IPS-18a (cell line): ENCODE data around the gene L1CAM.

Experiments used
- H3K27ac ChIP-seq: one replicate; pipeline ENCODE4 v1.5.1; 2013; ENCODE audit warnings: low read length
- H3K27me3 ChIP-seq: one replicate; pipeline ENCODE4 v1.6.1; 2013; ENCODE audit warnings: mild to moderate bottlenecking, low read length; ENCODE audit not compliant: control insufficient read depth, insufficient read depth
- H3K36me3 ChIP-seq: one replicate; pipeline ENCODE4 v1.6.1; 2013; ENCODE audit warnings: low read depth, low read length; ENCODE audit not compliant: control insufficient read depth
- H3K4me1 ChIP-seq: one replicate; pipeline ENCODE4 v1.6.1; 2013; ENCODE audit warnings: low read depth, low read length; ENCODE audit not compliant: control insufficient read depth
- H3K4me3 ChIP-seq: one replicate; pipeline ENCODE4 v1.5.1; 2013; ENCODE audit warnings: low read length
- H3K9ac ChIP-seq: one replicate; pipeline ENCODE4 v1.6.1; 2013; ENCODE audit warnings: mild to moderate bottlenecking, low read length, moderate library complexity
- H3K9me3 ChIP-seq: one replicate; pipeline ENCODE4 v1.6.1; 2013; ENCODE audit warnings: low read depth, low read length; ENCODE audit not compliant: control insufficient read depth

The L1CAM gene

GRCh38 chrX:153885968-153886903 lies at the start of gene L1CAM:
Gene L1CAM, minus strand, starts transcription at chrX:153886173. Its CDS starts 10,337 bp downstream, at chrX:153875836.
- Histone ChIP-seq H3K27me3 (peaks cover 28% of the 10 kb centered on the region), H3K9ac (no peak within 1 kb of the TSS), H3K36me3 (no peaks in the 10 kb centered on the region), H3K27ac (no peak within 1 kb of the TSS), H3K4me1 (peaks cover 8% of the 10 kb centered on the region), H3K9me3 (peaks cover 13% of the 10 kb centered on the region), H3K4me3 (peak within 1 kb of the TSS; percentile 46)

- Histone ChIP-seq H3K27me3 (no peaks in the 10 kb centered on the region), H3K9ac (no peak overlapping the region), H3K4me1 (no peaks in the 10 kb centered on the region), H3K9me3 (peaks cover 2% of the 10 kb centered on the region), H3K27ac (no peak overlapping the region), H3K4me3 (peak overlapping the region; percentile 33), H3K36me3 (peaks cover 12% of the 10 kb centered on the region)
Measured at GRCh38 chrX:153935326-153935851, 49.4 kb upstream of the L1CAM start.

- Histone ChIP-seq H3K9me3 (peaks cover 2% of the 10 kb centered on the region), H3K36me3 (peaks cover 12% of the 10 kb centered on the region), H3K9ac (peak within 1 kb of the TSS; percentile 50), H3K27me3 (no peaks in the 10 kb centered on the region), H3K4me1 (no peaks in the 10 kb centered on the region), H3K4me3 (peak within 1 kb of the TSS; percentile 68), H3K27ac (no peak within 1 kb of the TSS)
Measured at GRCh38 chrX:153934762-153935325, 48.9 kb upstream of the L1CAM start, which contains the start of gene NAA10. Gene NAA10, minus strand, starts transcription at chrX:153935037. Its CDS starts 133 bp downstream, at chrX:153934904.

- peak overlapping the region; percentile 50 for H3K9ac ChIP-seq
- H3K9me3 ChIP-seq = peaks cover 2% of the 10 kb centered on the region
- no peaks in the 10 kb centered on the region for H3K4me1 ChIP-seq
- H3K27me3 ChIP-seq = no peaks in the 10 kb centered on the region
- no peak overlapping the region for H3K27ac ChIP-seq
- peaks cover 12% of the 10 kb centered on the region for H3K36me3 ChIP-seq
- peak overlapping the region; percentile 68 for H3K4me3 ChIP-seq
Measured at GRCh38 chrX:153934148-153934761, 48.3 kb upstream of the L1CAM start.

- peaks cover 2% of the 10 kb centered on the region for H3K9me3 ChIP-seq
- H3K36me3 ChIP-seq = peaks cover 12% of the 10 kb centered on the region
- H3K4me3 ChIP-seq = peak overlapping the region; percentile 68
- peak overlapping the region; percentile 50 for H3K9ac ChIP-seq
- H3K27me3 ChIP-seq = no peaks in the 10 kb centered on the region
- no peak overlapping the region for H3K27ac ChIP-seq
- H3K4me1 ChIP-seq = no peaks in the 10 kb centered on the region
Measured at GRCh38 chrX:153933748-153934147, 47.8 kb upstream of the L1CAM start.

- Histone ChIP-seq H3K27me3 (no peaks in the 10 kb centered on the region), H3K4me1 (no peaks in the 10 kb centered on the region), H3K27ac (no peak overlapping the region), H3K9me3 (peaks cover 2% of the 10 kb centered on the region), H3K36me3 (peaks cover 12% of the 10 kb centered on the region), H3K9ac (no peak overlapping the region), H3K4me3 (no peak overlapping the region)
Measured at GRCh38 chrX:153932220-153932915, 46.4 kb upstream of the L1CAM start.

- Histone ChIP-seq H3K9ac (no peak overlapping the region), H3K27me3 (no peaks in the 10 kb centered on the region), H3K9me3 (peaks cover 2% of the 10 kb centered on the region), H3K27ac (no peak overlapping the region), H3K4me3 (no peak overlapping the region), H3K4me1 (peaks cover 5% of the 10 kb centered on the region), H3K36me3 (peaks cover 12% of the 10 kb centered on the region)
Measured at GRCh38 chrX:153931748-153932147, 45.8 kb upstream of the L1CAM start.

GRCh38 chrX:153931151-153931550 lies 45.2 kb upstream of the L1CAM start:
- H3K27me3 ChIP-seq = no peaks in the 10 kb centered on the region
- peaks cover 5% of the 10 kb centered on the region for H3K4me1 ChIP-seq
- H3K9me3 ChIP-seq = peaks cover 2% of the 10 kb centered on the region
- no peak overlapping the region for H3K4me3 ChIP-seq
- H3K36me3 ChIP-seq = peaks cover 12% of the 10 kb centered on the region
- H3K27ac ChIP-seq = no peak overlapping the region
- no peak overlapping the region for H3K9ac ChIP-seq

GRCh38 chrX:153930011-153930910 lies 44.3 kb upstream of the L1CAM start:
- Histone ChIP-seq H3K9ac (no peak overlapping the region), H3K27ac (no peak overlapping the region), H3K4me1 (peaks cover 8% of the 10 kb centered on the region)

GRCh38 chrX:153929576-153929975 lies 43.6 kb upstream of the L1CAM start:
- peaks cover 8% of the 10 kb centered on the region for H3K4me1 ChIP-seq
- no peaks in the 10 kb centered on the region for H3K27me3 ChIP-seq
- no peak overlapping the region for H3K9ac ChIP-seq
- no peak overlapping the region for H3K27ac ChIP-seq
- no peak overlapping the region for H3K4me3 ChIP-seq
- H3K36me3 ChIP-seq = peaks cover 12% of the 10 kb centered on the region
- peaks cover 2% of the 10 kb centered on the region for H3K9me3 ChIP-seq

More at GRCh38 chrX:153930011-153930910, 44.3 kb upstream of the L1CAM start:
- Histone ChIP-seq H3K4me3 (no peak overlapping the region), H3K36me3 (peaks cover 12% of the 10 kb centered on the region), H3K9me3 (peaks cover 2% of the 10 kb centered on the region), H3K27me3 (no peaks in the 10 kb centered on the region)
